Stimulated activated CD4-positive, alpha-beta T cell treated with anti-CD3 and anti-CD28 coated beads, Interleukin-4, amount 100 ng/mL, for 24 hours (primary cell): ENCODE measurements around the gene OR2V2.
"Not testable (repeated sequence)": the region's sequence is repeated elsewhere in the genome, so short reads cannot be mapped to it uniquely, and the experiment has no call there.

Experiments used
- DNase-seq: peaks from one replicate; pipeline ENCODE4 v3.0.0-alpha.2; 2020

The OR2V2 gene

GRCh38 chr5:181170996-181171395 is 23.6 kb downstream of the OR2V2 start:
- no peak for DNase-seq

- DNase-seq: no peak
Observed at GRCh38 chr5:181171782-181172181, 24.4 kb downstream of the OR2V2 start.

- DNase-seq: no peak
Observed at GRCh38 chr5:181173027-181173419, 25.6 kb downstream of the OR2V2 start.

- peak; percentile 75 for DNase-seq
Observed at GRCh38 chr5:181173420-181174342, 26.3 kb downstream of the OR2V2 start.

GRCh38 chr5:181176254-181176952 is 29.0 kb downstream of the OR2V2 start:
- no peak for DNase-seq

- not testable (repeated sequence) for DNase-seq
Observed at GRCh38 chr5:181177559-181177958, 30.2 kb downstream of the OR2V2 start.

GRCh38 chr5:181181650-181182565 is 34.5 kb downstream of the OR2V2 start:
- peak; percentile 63 for DNase-seq

GRCh38 chr5:181182651-181183050 is 35.3 kb downstream of the OR2V2 start:
- DNase-seq: no peak

- DNase-seq: no peak
Observed at GRCh38 chr5:181184845-181185216, 37.4 kb downstream of the OR2V2 start.

- DNase-seq: no peak
Observed at GRCh38 chr5:181185560-181185959, 38.2 kb downstream of the OR2V2 start.

- no peak for DNase-seq
Observed at GRCh38 chr5:181186022-181186421, 38.6 kb downstream of the OR2V2 start.

GRCh38 chr5:181186986-181187499 is 39.7 kb downstream of the OR2V2 start:
- no peak for DNase-seq

GRCh38 chr5:181187500-181188213 is 40.3 kb downstream of the OR2V2 start:
- peak; percentile 69 for DNase-seq

GRCh38 chr5:181188700-181189362 is 41.4 kb downstream of the OR2V2 start:
- peak; percentile 83 for DNase-seq

GRCh38 chr5:181189363-181189961 is 42.1 kb downstream of the OR2V2 start:
- peak; percentile 76 for DNase-seq

- peak; percentile 43 for DNase-seq
Observed at GRCh38 chr5:181189962-181190710, 42.8 kb downstream of the OR2V2 start.

- peak; percentile 51 for DNase-seq
Observed at GRCh38 chr5:181190711-181191525, 43.5 kb downstream of the OR2V2 start.

GRCh38 chr5:181191526-181192336 is 44.3 kb downstream of the OR2V2 start:
- peak; percentile 96 for DNase-seq
